Measurements from ENCODE around the gene FRMD5.
"Not testable (repeated sequence)": the region's sequence is repeated elsewhere in the genome, so short reads cannot be mapped to it uniquely, and the experiment has no call there.

Gene FRMD5

DNA sequence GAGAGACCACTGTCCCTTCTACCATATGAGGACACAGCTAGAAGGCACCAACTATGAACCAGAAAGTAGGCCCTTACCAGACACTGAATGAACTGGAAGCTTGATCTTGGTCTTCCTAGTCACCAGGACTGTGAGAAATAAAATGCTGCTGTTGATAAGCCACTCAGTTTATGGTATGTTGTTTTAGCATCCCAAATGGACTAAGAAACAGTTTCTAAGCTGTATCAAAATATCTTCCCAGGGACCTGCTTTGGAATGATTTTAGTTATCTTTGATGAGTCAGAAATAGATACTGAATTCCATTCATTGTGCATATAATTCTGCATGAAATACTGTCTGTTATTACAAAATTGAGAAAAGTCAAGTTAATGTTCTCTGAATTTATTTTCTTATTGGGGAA lies 349.6 kb downstream of the FRMD5 start:
- TF ChIP-seq, protein P1, sequence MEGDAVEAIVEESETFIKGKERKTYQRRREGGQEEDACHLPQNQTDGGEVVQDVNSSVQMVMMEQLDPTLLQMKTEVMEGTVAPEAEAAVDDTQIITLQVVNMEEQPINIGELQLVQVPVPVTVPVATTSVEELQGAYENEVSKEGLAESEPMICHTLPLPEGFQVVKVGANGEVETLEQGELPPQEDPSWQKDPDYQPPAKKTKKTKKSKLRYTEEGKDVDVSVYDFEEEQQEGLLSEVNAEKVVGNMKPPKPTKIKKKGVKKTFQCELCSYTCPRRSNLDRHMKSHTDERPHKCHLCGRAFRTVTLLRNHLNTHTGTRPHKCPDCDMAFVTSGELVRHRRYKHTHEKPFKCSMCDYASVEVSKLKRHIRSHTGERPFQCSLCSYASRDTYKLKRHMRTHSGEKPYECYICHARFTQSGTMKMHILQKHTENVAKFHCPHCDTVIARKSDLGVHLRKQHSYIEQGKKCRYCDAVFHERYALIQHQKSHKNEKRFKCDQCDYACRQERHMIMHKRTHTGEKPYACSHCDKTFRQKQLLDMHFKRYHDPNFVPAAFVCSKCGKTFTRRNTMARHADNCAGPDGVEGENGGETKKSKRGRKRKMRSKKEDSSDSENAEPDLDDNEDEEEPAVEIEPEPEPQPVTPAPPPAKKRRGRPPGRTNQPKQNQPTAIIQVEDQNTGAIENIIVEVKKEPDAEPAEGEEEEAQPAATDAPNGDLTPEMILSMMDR (IDR thresholded peaks at IDR 0.05; ENCODE audit: low read depth, low read length, missing control alignments): no peak
- H3K4me3 ChIP-seq (ENCODE audit: low read depth, low read length): no peak overlapping the region
- DNase-seq (ENCODE audit: low read depth): no peak

GRCh38 chr15:43832485-43832884 lies 362.6 kb downstream of the FRMD5 start:
- H3K4me3 ChIP-seq (ENCODE audit: low read depth, low read length): not testable (repeated sequence)

DNA sequence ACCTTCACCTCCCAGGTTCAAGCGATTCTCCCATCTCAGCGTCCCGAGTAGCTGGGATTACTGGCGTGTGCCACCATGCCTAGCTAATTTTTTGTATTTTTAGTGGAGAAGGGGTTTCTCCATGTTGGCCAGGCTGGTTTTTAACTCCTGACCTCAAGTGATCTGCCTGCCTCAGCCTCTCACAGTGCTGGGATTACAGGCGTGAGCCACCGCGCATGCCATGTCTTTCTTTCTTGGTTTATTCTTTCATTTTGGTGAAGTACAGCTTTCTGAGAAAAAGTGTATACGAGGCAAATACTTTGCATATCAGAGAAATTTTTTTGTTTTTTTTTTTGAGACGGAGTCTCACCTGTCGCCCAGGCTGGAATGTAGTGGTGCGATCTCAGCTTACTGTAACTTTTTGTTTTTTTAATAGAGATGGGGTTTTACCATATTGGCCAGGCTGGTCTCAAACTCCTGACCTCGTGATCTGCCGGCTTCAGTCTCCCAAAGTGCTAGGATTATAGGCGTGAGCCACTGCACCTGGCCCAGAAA lies 363.5 kb downstream of the FRMD5 start:
- not testable (repeated sequence) for DNase-seq (ENCODE audit: low read depth); H3K4me3 ChIP-seq (ENCODE audit: low read depth, low read length)

More at GRCh38 chr15:43832485-43832884, 362.6 kb downstream of the FRMD5 start:
- DNase-seq (ENCODE audit: low read depth): not testable (repeated sequence)

GRCh38 chr15:43830691-43831275 lies 364.3 kb downstream of the FRMD5 start:
- H3K4me3 ChIP-seq (ENCODE audit: low read depth, low read length); DNase-seq (ENCODE audit: low read depth): not testable (repeated sequence)

- not testable (repeated sequence) for H3K4me3 ChIP-seq (ENCODE audit: low read depth, low read length); DNase-seq (ENCODE audit: low read depth)
These were observed 365.0 kb downstream of the FRMD5 start for GRCh38 chr15:43829951-43830540.

- H3K4me3 ChIP-seq (ENCODE audit: low read depth, low read length): peak overlapping the region; percentile 76
- TF ChIP-seq, protein P1 (IDR thresholded peaks at IDR 0.05; ENCODE audit: low read depth, low read length, missing control alignments): no peak
- DNase-seq (ENCODE audit: low read depth): no peak
These were observed 366.9 kb downstream of the FRMD5 start for GRCh38 chr15:43828061-43828657.

DNA sequence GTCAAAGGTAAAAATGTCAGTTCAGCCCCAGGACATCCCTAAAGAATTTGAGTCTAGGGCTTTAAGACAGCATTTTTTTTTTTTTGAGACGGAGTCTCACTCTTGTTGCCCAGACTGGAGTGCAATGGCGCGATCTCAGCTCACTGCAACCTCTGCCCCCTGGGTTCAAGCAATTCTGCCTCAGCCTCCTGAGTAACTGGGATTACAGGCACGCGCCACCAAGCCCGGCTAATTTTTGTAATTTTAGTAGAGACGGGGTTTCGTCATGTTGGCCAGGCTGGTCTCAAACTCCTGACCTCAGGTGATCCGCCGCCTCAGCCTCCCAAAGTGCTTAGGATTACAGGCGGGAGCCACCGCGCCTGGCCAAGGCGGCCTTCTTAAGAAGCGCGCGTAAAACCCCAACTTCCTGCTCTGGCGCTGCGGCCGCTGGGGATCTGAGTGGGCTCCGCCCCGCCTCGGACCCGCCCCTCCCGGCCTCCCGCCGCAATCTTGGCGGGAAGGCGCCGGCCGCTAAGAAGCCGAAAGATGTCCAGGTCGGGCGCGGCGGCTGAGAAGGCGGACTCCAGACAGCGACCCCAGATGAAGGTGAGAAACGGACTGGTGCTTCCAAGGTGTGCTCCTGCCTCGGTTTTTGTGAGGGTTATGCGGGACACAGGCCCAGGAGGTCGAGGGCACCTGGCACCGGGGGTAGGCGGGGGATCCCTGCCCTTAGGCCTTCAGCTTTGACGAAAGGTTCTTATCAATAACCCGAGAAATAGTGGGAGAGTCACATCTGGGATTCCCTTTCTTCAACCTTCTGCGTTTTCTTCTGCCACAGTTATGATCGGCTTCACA lies 368.3 kb downstream of the FRMD5 start, which contains the start of gene WDR76:
TSS of gene WDR76 (plus strand) at position 495 of the 834 bp plus-strand sequence. CDS start at position 526, 31 bp downstream.
- peak within 1 kb of the TSS; percentile 76 for H3K4me3 ChIP-seq (ENCODE audit: low read depth, low read length)
- DNase-seq (ENCODE audit: low read depth): peak; percentile 61
- TF ChIP-seq, protein P1 (IDR thresholded peaks at IDR 0.05; ENCODE audit: low read depth, low read length, missing control alignments): no peak

DNA sequence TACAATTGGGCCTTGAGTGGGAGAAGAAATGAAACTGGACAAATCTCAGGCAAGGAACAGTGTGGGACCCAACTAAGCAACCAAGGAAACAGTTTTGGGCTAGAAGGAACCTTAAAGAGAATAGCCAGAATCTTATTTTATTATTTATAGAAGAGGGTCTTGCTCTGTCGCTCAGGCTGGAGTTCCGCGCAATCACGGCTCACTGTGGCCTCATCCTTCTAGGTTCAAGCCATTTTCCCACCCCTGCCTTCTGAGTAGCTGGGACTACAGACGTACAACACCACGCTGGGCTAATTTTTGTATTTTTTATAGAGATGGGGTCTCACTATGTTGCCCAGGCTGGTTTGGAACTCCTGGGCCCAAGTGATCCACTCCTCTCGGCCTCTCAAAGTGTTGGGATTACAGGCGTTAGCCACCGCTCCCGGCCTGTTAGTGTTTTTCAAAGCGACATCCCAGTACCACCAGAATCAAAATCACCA lies 369.0 kb downstream of the FRMD5 start:
- DNase-seq (ENCODE audit: low read depth): no peak
- TF ChIP-seq, protein P1 (IDR thresholded peaks at IDR 0.05; ENCODE audit: low read depth, low read length, missing control alignments): no peak
- peak overlapping the region; percentile 76; the same call in 1 of the 2 replicates for H3K4me3 ChIP-seq (ENCODE audit: low read depth, low read length)

DNA sequence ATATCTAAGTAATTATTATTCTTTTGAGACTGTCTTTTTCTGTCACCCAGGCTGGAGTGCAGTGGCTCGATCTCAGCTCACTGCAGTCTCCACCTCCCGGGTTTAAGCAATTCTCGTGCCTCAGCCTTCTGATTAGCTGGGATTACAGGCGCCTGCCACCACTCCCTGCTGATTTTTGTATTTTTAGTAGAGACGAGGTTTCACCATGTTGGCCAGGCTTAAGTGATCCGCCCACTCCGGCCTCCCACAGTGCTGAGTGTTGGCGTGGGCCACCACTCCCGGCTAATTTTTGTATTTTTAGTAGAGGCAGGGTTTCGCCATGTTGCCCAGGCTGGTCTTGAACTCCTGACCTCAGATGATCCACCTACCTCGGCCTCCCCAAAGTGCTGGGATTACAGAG lies 369.8 kb downstream of the FRMD5 start:
- not testable (repeated sequence) for H3K4me3 ChIP-seq (ENCODE audit: low read depth, low read length); DNase-seq (ENCODE audit: low read depth)

All from GM12864 (cell line).